ENCODE data around the gene UVRAG.
A peak's percentile ranks its signal among the peaks of the same experiment; 100 is the strongest.
"Not testable (repeated sequence)": the region's sequence is repeated elsewhere in the genome, so short reads cannot be mapped to it uniquely, and the experiment has no call there.

UVRAG gene

GRCh38 chr11:75879737-75880136 lies 64.7 kb downstream of the UVRAG start:
- no peak for DNase-seq (ENCODE audit: low read depth)

GRCh38 chr11:75880343-75880742 lies 65.3 kb downstream of the UVRAG start:
- DNase-seq (ENCODE audit: low read depth), result not testable (repeated sequence)

GRCh38 chr11:75884321-75884720 lies 69.3 kb downstream of the UVRAG start:
- no peak for DNase-seq (ENCODE audit: low read depth)

GRCh38 chr11:75888416-75888815 lies 73.4 kb downstream of the UVRAG start:
- DNase-seq (ENCODE audit: low read depth), result no peak

GRCh38 chr11:75891947-75892739 lies 77.1 kb downstream of the UVRAG start:
- DNase-seq (ENCODE audit: low read depth), result no peak

GRCh38 chr11:75893251-75893650 lies 78.2 kb downstream of the UVRAG start:
- DNase-seq (ENCODE audit: low read depth), result no peak

GRCh38 chr11:75894036-75894585 lies 79.1 kb downstream of the UVRAG start:
- DNase-seq (ENCODE audit: low read depth), result no peak

- peak; percentile 30 for DNase-seq (ENCODE audit: low read depth)
Measured at GRCh38 chr11:75896843-75897419, 81.9 kb downstream of the UVRAG start.

- DNase-seq (ENCODE audit: low read depth), result no peak
Measured at GRCh38 chr11:75898871-75899270, 83.9 kb downstream of the UVRAG start.

- no peak for DNase-seq (ENCODE audit: low read depth)
Measured at GRCh38 chr11:75899806-75900205, 84.8 kb downstream of the UVRAG start.

- DNase-seq (ENCODE audit: low read depth), result no peak
Measured at GRCh38 chr11:75900848-75901247, 85.8 kb downstream of the UVRAG start.

- DNase-seq (ENCODE audit: low read depth), result no peak
Measured at GRCh38 chr11:75902631-75903030, 87.6 kb downstream of the UVRAG start.

GRCh38 chr11:75903276-75903675 lies 88.3 kb downstream of the UVRAG start:
- no peak for DNase-seq (ENCODE audit: low read depth)

GRCh38 chr11:75905434-75905833 lies 90.4 kb downstream of the UVRAG start:
- no peak for DNase-seq (ENCODE audit: low read depth)

GRCh38 chr11:75907906-75908527 lies 93.0 kb downstream of the UVRAG start:
- DNase-seq (ENCODE audit: low read depth), result no peak

- DNase-seq (ENCODE audit: low read depth), result no peak
Measured at GRCh38 chr11:75910426-75911145, 95.6 kb downstream of the UVRAG start.

GRCh38 chr11:75911459-75911858 lies 96.4 kb downstream of the UVRAG start:
- DNase-seq (ENCODE audit: low read depth), result no peak

- no peak for DNase-seq (ENCODE audit: low read depth)
Measured at GRCh38 chr11:75913984-75914383, 99.0 kb downstream of the UVRAG start.

GRCh38 chr11:75916882-75917281 lies 101.9 kb downstream of the UVRAG start:
- DNase-seq (ENCODE audit: low read depth), result no peak

GRCh38 chr11:75918331-75918730 lies 103.3 kb downstream of the UVRAG start:
- no peak for DNase-seq (ENCODE audit: low read depth)

- DNase-seq (ENCODE audit: low read depth), result peak; percentile 50
Measured at GRCh38 chr11:75919525-75919924, 104.5 kb downstream of the UVRAG start.

- DNase-seq (ENCODE audit: low read depth), result no peak
Measured at GRCh38 chr11:75920848-75921247, 105.8 kb downstream of the UVRAG start.

All from stromal cell of bone marrow (primary cell).